HG03196 (cell line): ENCODE measurements around the gene SYCP3.
"Not testable (repeated sequence)": the region's sequence is repeated elsewhere in the genome, so short reads cannot be mapped to it uniquely, and the experiment has no call there.

Source experiments
- ATAC-seq: cut with Tn5 transposase; IDR thresholded peaks from one replicate; pipeline ENCODE4 v1.9.1; 2021; ENCODE audit not compliant: unreplicated experiment

SYCP3 gene

DNA sequence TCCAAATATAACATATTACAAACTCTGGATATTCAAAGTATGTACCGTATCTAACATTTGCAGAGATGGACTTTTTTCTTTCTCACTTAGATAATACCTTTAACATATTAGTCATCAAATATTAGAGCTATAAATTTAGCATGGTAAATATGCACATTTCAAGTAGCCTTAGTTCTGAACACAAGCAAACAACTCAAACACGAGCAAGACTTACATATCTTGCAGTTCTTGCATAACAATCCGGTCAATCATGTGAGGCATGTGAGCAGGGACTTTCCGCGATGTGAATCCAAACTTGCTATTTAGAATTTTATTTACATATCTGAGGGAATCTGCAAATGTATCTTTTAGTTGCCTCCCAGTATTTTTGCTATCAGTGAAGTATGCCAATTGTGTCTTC lies 22.1 kb upstream of the SYCP3 start:
- no peak for ATAC-seq

DNA sequence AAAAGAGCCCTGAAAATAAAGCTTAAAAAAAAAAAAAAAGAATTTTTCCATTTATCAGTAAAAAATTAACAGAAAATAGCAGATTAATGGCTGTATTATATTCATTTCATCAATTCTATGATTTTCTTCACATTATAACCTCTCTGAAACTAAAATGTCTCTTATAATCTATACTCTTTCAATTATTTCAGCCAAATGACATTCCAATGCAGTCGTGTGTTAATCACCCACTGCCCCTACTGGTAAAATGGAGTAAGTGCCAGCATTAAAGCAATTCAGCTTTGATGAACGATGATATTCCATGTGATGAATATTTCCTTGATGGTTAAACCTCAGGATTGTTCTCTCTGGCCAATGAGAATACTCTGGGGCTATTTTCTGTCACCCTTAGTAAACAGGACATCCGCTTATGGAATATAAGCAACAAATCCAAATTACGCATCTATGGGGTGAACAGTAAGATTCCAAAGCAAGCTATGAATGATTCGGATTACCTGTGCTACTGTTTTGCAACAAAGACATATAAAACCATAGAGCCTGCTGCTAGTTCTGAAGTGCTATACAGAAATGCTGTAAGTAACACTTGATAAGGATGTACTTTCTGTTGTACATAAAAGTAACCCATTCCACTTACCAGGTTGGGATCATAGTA lies 20.3 kb upstream of the SYCP3 start:
- no peak for ATAC-seq

DNA sequence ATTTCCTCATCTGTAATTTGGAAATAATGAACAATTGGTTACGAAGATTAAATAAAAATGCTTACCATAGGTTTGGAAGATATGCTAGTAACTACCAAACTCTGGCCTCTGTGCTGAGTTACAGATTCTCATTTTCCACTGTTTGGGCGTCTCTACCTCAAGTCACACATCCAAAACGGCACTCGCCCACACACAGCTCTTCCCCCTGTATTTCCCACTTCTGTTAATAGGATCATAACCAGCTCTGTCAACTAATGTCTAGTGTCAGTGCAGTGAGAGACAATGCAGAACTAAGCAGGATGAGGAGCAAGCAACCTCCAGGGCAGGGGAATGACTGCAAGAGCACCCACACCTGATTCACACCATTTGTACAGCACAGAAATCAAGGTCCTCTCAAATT lies 10.9 kb upstream of the SYCP3 start:
- no peak for ATAC-seq

DNA sequence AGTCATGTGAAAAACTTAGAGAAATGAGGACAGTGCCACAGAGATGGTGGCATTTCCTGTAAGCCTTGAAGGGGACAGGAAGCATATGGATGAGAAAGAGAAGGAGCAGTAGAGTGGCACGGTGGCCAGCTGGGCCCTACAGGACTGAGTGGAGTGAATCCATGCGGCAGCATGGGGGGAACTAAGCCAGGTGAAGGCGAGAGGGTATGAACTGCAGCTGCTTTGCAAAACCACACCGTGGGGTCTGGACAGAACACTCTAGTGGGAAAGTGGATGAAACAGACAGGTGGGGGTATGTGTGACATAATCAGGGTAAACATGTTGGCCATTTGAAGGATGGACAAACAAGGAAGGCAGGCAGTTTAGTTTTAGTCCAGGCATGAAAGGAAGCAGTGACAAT lies 10.4 kb upstream of the SYCP3 start:
- ATAC-seq = no peak

DNA sequence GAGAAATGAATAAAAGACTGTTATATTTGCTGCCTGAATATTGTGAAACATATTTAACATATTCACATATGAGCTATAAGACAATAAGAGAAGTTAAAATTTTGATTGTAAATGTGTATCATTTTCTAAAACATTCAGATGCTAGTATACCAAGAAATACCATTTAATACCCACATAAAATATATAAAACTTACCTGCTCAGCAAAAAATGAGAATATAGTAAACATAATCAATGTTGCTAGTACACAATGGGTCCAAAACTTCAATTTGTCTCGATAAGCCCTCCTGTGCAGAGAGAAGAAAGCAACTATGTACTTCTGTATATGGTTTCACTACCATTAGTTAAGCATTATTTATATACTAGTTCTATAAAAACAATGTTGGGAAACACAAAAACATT lies 9.6 kb upstream of the SYCP3 start:
- no peak for ATAC-seq

DNA sequence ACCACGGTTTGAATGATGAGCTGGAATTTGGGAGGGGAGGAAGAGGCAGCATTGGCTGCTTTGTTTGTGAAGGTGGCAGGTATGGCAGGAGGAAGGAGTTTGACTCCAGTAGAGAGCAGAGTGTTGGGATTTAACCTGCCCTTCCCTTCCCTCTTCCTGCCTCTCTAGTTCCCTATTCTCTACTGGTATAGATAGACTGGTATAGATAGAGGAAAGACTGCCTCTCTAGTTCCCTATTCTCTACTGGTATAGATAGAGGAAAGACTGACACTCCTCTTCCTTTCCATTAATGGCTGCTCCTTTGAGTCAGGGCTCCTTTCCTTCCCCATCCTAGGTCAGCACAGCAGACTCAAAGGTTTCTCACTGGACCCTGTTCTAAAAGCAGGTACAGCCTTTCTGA lies 8.4 kb upstream of the SYCP3 start:
- ATAC-seq = no peak

DNA sequence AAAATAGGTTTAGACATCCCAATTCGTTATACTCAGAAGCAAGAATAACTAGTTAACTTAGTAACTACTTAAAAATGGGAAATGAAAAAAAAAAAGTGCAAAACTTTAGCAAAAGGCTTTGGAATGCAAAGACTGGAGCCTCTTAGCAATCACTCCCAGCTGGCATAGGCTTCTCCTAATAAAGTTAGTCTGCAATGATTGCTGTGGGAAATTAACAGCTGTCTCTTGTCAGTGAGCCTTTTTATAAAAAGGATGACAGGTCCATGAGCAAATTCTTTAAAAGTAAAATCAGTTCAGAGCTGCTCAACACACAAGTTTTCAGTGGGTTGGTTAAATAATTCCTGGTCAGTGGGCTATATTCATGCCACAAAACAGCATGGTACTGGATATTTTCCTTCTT lies 7.4 kb upstream of the SYCP3 start:
- no peak for ATAC-seq

DNA sequence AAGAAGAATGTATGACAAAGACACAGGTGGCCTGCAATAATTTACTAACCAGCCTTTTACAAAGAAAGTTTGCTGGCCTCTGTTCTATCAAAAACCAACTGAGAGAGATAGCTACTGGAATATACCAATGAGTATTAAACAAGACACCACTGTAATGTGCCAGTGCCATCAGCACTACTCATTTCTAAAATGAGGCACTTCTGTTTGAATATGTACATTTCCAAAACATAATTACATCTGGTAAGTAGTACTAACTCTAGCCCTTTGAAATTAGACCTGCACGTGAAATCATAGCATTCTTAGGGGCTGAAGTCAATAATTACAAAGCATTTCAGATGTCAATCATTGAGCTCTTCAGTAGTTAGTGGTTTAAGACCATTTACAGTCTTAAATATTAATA lies 6.9 kb upstream of the SYCP3 start:
- ATAC-seq = no peak

DNA sequence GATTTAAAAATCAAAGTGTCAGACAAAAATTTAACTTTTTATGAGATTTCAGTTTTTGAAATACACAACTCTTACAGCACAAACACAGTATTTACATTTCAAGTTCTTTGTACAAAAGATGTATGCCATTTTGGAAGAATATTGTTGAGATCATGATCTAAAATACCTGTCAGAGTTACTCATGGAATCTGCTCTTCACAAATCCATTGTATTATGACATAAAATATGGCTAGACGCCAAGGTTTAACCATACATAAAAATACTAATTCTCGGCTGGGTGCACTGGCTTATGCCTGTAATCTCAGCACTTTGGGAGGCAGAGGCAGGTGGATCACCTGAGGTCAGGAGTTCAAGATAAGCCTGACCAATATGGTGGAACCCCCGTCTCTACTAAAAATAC lies 6.2 kb upstream of the SYCP3 start:
- no peak for ATAC-seq

DNA sequence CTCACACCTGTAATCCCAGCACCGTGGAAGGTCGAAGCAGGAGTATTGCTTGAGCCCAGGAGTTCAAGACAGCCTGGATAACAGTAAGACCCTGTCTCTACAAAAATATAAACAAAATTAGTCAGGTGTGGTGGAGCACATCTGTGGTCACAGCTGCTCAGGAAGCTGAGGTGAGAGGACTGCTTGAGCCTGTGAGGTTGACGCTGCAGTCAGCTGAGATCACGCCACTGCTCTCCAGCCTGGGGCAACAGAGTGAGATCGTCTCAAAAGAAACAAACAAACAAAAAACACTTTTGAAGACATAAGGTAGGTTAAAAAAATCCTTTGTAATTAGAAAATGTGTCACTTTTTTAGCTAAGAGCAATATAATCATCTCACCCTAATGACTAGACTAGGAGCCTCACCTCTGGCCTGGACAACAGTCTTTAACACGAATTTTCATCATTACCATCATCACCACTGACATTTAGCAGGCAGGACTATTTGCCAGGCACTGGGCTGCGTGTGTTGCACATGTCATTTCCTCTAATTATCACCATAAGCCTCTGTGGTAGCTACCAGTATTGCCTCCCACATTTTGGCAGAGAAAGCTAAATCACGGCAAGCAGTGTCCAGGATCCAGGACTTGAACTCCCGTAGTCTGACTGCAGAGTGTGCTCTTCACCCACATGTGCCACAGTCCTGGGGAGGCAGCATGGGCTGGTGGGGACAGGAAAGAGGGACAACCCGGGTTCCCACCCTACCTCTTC lies 4.6 kb upstream of the SYCP3 start:
- ATAC-seq = peak; percentile 93

DNA sequence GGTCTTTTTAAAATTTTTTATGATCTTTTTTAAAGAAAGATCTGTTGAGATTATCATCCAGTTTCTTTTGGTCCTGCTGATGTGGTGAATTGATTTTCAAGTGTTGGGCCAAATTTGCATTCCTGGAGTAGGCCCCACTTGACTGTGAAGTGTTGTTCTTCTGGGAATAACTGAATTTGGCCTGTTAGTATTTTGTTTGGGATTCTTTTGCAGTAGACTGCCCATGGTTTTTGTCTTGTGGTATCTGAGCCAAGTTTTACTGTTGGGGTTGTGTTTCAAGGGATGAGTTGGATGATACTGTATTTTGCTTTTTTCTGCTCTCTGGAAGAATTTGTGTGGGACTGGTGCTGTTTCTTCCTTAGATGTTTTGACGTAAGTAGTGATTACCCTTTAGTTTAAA lies 4.0 kb upstream of the SYCP3 start:
- no peak for ATAC-seq

DNA sequence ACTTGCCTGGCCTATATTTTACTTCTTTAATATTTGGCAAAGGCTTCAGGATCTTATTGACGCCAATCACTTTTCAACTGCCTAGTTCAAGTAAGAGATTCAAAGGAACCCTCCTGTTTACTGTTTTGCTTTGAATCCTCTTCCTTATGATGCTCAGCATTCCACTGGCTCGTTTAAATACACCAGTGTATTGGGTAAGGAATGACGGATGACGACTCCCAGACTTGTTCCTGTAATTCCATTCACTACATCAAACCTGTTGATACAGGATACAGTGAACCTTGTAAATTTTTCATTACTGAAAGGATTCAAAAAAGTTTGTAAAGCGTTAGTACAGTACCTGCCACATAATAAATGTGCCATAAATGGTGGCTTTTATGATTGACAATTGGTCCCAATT lies 1.7 kb upstream of the SYCP3 start:
- ATAC-seq = no peak

DNA sequence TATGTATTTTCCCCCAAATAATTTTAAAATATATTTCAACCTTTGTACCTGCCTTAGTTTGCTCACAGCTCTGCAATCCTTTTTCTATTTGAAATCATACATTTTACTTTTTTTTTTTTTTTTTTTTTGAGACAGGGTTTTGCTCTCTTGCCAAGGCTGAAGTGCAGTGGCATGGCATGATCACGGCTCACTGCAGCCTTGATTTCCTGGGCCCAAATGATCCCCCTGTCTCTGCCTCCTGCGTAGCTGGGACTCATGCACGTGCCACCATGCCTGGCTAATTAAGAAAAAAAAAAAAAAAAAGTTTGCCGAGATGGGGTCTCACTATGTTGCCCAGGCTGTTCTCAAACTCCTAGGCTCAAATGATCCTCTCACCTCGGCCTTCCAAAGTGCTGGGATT lies 1.3 kb upstream of the SYCP3 start:
- ATAC-seq = no peak

DNA sequence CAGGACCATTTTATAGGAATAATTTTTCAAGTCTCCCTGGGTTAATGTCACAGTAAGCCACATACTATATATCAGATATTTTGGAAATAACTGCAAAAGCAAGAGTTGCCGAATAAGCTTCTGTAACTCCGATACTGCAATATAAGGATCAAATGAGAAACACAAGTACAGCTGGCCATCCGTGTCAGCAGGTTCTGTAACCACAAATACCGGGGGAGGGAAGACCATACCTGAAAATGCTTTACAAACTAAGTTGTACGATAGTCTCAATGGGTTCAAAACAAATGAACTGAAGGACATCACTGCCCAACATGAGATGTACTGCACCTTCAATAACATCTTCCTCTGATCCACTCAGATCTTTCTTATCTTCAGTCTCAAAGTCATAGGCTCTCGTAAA lies 1.8 kb downstream of the SYCP3 start:
- ATAC-seq = no peak

DNA sequence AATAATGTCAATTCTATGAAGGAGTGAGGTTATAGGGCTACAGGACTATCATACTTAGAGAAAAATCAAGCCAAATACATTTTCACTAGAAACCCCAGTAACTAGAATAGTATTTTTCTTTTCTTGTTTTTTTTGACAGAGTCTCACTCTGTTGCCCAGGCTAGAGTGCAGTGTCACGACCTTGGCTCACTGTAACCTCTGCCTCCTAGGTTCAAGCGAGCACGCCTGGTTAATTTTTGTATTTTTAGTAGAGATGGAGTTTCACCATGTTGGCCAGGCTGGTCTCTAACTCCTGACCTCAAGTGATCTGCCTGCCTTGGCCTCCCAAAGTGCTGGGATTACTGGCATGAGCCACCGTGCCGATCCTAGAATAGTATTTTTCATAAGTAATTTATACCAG lies 4.8 kb downstream of the SYCP3 start:
- not testable (repeated sequence) for ATAC-seq

DNA sequence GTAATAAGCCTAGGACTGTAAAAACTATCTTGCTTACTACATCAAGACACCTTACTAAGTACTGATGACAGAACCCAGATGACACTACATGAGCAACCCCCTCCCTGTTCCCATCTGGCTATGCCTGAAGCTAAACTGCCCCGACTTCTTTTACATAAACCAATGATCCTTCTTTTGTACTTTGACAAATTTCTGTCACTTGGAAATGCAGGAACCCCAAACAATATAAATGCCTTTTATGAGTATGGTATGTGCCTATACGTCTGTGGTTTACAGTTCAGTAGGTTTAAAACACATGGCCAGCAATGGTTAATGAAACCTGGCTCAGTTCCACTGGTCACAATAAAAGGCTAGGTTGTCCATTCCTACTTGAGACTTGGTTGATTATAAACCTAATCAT lies 6.1 kb downstream of the SYCP3 start:
- no peak for ATAC-seq

DNA sequence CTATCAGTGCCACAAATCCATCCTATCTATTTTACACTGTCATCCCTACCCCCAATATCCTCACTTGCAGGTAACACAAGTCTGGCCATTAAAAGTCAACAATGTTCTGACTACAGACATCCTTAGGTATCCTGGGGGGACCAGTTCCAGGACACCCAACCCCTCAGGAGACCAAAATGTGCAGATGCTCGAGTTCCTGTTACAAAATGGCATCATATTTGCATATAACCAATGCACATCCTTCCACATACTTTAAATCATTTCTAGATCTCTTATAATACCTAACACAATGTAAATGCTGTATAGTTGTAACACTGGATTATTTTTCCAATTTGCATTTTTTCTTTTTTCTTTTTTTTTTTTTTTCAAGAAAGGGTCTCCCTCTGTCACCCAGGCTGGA lies 6.9 kb downstream of the SYCP3 start:
- no peak for ATAC-seq

DNA sequence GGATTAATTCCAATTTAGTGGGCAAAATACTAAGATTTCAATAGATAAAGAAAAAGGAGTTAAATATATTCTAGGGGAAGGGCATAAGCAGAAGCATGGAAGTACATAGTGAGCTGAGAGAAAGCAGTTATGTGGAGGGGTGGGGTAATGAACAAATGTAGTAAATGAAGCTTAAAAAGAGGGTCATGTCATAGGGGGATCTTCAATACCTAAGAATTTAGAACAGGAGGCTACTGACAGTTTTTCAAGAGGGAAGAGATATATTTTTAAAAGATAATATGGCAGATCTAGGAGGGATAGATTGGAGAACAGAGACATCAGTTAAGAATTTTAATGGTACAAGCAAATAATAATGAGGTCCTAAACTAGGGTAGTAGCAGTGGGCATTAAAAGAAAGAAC lies 9.4 kb downstream of the SYCP3 start:
- no peak for ATAC-seq

DNA sequence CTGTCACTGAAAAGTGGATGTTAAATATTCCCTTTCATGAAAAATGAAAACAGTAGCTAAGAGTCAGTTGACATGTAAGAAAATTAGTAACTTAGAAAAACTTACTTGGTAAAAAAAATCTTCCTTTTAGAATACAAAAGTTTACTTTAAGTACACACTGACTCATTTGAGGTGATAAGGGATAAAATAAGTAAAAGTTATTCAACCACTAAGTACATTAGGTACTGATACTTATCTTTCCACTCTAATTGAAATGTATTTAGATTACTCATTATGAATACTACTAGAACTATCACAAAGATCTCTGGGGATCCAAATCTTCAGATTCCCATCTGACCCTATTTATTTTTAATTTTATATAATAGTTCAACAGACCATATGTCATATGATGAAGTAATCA lies 12.2 kb downstream of the SYCP3 start:
- no peak for ATAC-seq

DNA sequence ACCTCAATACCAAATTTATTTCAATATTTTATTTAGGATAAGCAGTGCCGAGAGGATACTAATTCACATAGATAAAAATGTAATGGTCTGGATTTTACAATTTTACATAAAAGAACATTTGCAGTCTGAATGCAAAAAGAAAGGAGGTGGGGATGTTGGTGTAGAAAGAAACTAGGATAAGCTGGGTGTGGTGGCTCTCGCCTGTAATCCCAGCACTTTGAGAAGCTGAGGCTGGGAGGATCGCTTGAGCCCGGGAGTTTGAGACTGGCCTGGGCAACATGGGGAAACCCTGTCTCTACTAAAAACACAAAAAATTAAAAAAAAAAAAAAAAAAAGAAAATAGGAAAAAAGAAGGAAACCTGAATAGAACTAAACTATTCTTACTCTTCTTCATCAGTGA lies 16.9 kb downstream of the SYCP3 start:
- ATAC-seq = no peak

DNA sequence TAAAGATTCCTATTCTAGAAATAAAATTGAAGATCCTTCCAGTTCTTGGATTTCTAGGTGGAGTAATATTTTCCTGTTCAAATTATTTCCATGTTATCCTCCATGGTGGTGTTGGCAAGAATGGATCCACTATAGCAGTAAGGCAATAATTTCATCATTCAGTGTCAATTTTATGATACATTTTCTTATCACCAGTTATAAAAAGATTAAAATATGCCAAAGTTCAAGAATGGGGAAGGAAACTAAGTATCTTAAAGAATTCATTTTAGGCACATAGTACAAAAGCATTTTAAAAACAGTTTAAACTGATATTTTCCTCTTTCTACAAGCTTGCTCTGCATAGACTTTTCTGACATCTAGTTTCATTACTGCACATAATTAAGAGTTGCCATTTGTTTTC lies 19.1 kb downstream of the SYCP3 start:
- no peak for ATAC-seq

DNA sequence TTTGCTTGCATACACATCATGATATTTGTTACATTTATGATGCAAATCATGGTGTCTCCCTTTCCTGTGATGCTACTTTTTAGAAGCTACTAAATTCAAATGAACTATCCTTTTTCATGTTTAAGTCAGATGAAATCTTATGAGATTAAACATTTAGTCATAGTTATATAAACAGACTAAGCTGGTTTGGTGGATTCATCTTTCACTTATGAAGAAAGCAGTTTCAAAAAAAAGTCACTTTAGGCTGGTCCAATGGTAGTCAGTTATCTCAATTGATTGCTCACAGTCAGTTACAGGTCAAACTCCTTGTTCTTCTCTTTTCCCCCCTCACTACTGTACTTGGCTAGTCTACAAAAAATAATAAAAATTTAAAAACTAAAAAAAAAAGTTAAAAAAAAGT lies 19.7 kb downstream of the SYCP3 start:
- no peak for ATAC-seq

DNA sequence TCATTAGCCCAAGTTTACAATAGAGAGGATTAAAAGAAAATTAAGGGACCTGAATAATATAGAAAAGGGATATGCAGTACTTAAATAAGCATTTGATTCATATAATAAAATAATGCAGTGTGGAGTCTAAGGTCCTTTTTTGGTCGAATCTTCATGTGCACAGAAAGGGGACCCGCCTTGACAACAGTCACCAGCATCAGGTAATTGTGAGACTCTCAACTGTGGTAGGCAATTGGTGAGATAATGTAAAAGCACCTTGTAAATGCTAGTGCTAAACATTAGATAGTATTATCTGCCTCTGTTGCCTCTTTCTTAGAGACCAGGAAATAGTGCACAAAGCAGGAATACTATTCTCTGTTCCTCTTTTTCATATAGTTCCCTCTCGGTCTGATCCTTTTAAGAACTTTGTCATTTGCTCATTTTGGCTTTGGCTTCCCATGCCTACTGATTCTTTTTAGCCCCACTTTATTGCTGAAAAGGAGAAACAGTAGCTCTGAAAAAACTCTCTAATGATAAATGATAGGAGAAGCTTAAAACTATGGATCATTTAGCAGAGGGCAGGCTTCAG lies 24.3 kb downstream of the SYCP3 start:
- ATAC-seq = no peak
